Measurements from ENCODE around the gene PIN4. TPM values are rescaled to one million over a fixed set of nuclear protein-coding genes. Genes with fewer than 3 reads are reported as not detected.
A peak's percentile ranks its signal among the peaks of the same experiment; 100 is the strongest.

The PIN4 gene
- total and polyA plus RNA-seq, 2 of the 8 experiments (the other 6 are each of a cell fraction or from before 2014, with no cell fraction given) = 4.8 to 9.4 TPM

DNA sequence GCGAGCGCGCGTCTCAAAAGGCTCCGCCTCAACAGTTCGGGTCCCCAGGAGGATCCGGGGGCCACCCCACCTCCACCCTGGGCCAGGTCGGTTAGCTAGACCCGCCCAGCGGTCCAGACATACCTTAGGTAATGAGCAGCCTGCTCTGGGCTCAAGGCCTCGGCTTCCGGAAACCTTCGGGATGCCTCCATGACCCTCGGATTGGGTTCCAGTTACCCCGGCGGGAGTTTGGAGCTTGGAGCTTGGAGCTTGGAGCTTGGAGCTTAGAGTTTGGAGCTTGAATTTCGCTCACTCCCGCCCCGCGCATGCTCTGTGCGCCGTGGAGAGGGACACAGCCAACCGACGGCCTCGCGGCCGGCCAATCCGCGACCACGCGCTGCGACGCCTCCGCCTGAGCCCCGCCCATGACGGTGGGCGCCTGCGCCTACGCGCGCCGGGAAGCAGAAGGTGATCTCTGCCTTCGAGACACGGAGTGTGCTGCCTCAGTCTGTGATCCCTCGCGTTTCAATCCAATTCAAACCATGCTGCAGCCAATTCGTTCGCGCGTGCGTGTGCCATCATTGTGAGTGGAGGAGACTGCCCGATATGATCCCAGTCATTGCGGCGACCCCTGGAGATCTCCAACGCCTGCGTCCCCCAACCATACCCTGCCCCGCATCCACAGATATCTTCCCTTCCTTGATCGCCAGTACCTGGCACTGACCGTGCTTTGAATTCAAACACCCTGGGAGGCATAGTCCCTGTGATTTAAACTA is 57.3 kb downstream of the PIN4 start, which contains the start of gene ERCC6L (continued):
- TF ChIP-seq ZNF274 (IDR thresholded peaks at IDR 0.05; ENCODE audit: borderline replicate concordance, extremely low read depth, low read length) (no peak), TBP (IDR thresholded peaks at IDR 0.05; ENCODE audit: low read depth, low read length) (peak; percentile 86), NRF1 (IDR thresholded peaks at IDR 0.05; ENCODE audit: low read depth, low read length) (peak; percentile 66), POLR2A (IDR thresholded peaks at IDR 0.05; ENCODE audit: control extremely low read depth in 1 of 2, low read depth in 2 of 2, low read length in 2 of 2) (peak; percentile 76 to 93), CREB1 (IDR thresholded peaks at IDR 0.05) (peak; percentile 67; the same call in 1 of the 2 replicates), MAFK (IDR thresholded peaks at IDR 0.05; ENCODE audit: low read depth, low read length) (no peak), PHF8 (conservative IDR thresholded peaks at IDR 0.05; ENCODE audit: low read depth, low read length) (peak; percentile 69), RAD21 (IDR thresholded peaks at IDR 0.05 in 1 of 2, conservative IDR thresholded peaks at IDR 0.05 in 1 of 2; ENCODE audit: low read depth in 2 of 2, low read length in 2 of 2) (no peak), HDAC2 (IDR thresholded peaks at IDR 0.05; ENCODE audit: borderline replicate concordance in 1 of 2, low read depth in 2 of 2, low read length in 2 of 2) (peak in 1 of 2 experiments; percentile 32; a peak in 1 of 4 replicates), SIX5 (IDR thresholded peaks at IDR 0.05; ENCODE audit: low read depth, low read length) (no peak), POLR2AphosphoS5 (IDR thresholded peaks at IDR 0.05; ENCODE audit: low read depth, low read length) (peak; percentile 96), TAF1 (IDR thresholded peaks at IDR 0.05; ENCODE audit: low read depth, low read length) (peak; percentile 93)
- TF ChIP-seq, protein P1, sequence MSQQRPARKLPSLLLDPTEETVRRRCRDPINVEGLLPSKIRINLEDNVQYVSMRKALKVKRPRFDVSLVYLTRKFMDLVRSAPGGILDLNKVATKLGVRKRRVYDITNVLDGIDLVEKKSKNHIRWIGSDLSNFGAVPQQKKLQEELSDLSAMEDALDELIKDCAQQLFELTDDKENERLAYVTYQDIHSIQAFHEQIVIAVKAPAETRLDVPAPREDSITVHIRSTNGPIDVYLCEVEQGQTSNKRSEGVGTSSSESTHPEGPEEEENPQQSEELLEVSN (IDR thresholded peaks at IDR 0.05) = peak; percentile 65
- TF ChIP-seq, protein P2, sequence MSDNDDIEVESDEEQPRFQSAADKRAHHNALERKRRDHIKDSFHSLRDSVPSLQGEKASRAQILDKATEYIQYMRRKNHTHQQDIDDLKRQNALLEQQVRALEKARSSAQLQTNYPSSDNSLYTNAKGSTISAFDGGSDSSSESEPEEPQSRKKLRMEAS (IDR thresholded peaks at IDR 0.05) = peak; percentile 73

Measured in H1 (cell line).